Hematopoietic multipotent progenitor cell treated with erythropoietin and hydrocortisone succinate and interleukin-3 and kit ligand, for 6 days (in vitro differentiated cells): ENCODE results near the gene GYPC.
"Not testable (repeated sequence)": the region's sequence is repeated elsewhere in the genome, so short reads cannot be mapped to it uniquely, and the experiment has no call there.

ENCODE experiments used
- DNase-seq: peaks from one replicate; pipeline ENCODE4 v3.0.0-alpha.2; 2015

Gene GYPC, protein sequence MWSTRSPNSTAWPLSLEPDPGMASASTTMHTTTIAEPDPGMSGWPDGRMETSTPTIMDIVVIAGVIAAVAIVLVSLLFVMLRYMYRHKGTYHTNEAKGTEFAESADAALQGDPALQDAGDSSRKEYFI

DNA sequence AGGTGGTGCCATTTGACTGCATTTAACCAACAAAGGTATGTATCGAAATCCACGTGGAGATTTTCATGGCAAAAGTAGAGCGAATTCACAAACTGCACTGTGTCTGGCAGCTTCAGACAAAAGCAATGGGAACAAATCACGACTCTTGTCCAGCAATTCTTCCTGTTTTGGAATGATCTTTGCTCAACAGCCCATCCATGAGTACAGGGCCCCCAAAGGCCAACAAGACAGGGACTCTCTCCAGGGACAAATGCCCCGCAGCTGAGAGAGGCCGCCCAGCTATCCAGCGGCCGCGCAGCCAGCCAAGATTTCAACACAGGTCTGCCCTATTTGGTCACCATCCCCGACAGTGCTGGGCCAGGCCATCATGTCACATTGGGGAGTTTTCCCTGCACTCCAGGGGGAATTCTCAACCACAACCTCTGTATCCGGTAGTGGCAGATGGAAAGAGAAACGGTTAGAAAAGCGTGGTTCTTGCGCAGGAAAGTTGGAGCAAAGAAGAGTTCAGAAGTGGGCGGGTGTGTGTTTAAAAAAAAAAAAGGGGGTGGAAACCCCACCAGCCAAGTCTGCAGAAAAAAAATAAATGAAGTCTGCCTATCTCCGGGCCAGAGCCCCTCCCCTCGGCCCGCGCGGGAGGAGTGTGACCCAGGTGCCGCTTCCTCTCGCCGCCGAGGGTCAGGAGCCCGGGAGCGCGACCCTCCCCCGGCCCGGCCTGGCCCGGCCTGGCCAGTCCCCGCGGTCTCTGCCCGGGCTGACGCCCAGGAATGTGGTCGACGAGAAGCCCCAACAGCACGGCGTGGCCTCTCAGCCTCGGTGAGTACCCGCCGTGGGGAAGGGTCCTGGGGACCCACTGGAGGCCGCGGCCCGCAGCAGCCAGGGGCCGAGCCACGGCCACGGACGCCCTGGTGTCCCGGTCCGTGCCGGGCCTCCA is at the start of gene GYPC:
TSS of gene GYPC (plus strand) at position 659 of the 931 bp plus-strand sequence. CDS start at position 765, 106 bp downstream.
- DNase-seq: peak; percentile 92

DNA sequence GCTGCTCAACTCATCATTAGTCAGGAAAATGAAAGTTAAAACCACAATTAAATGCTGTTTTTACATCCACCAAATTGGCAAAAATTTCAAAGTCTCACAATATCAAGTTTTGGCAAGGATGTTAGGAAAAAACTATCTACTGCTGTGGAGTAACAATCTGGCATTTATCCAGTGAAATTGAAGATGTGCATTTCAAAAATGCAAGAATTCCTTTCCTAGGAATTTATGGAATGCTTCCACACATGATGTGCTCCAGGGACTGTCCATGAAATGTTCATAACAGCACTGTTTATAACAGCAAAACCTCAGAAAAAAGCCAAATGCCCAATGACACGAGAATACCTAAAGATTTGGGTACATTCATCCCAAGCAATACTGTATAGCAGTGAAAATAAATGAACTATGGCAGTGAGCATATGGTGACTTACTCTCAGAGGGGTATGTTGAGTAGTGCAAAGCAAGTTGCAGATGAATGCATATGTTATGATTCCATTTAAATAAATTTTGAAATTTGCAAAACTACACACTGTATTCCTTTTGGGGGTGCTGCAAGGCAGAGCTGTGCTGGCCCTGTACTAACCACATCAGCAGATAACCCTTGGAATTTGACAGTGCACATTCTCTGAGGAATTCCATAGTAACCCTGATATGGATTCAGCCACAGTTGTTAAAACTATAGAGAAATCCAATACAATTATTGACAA is 41.3 kb upstream of the GYPC start:
- no peak for DNase-seq

DNA sequence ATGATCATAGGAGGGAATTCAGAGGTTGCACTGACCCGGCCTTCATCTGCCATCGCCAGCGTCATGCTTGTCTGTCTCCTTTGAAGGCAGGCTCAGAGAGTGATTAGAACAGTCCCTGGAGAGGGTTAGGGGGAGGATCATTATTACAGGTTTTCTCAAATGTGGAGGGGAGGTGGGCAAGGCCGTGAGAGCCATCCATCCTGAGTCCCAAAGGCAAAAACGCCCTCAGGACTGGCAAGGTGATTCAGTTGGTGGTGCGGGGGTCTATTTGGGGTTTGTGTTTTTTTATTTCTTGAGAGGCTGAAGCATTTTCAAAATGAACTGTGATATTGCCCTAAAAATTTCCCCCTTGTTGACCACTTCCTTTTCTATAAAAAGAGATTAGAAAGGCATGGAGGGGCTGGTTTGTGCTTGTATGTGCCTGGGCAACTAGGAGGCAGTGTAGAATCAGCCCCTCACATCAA is 39.3 kb upstream of the GYPC start:
- DNase-seq: no peak

DNA sequence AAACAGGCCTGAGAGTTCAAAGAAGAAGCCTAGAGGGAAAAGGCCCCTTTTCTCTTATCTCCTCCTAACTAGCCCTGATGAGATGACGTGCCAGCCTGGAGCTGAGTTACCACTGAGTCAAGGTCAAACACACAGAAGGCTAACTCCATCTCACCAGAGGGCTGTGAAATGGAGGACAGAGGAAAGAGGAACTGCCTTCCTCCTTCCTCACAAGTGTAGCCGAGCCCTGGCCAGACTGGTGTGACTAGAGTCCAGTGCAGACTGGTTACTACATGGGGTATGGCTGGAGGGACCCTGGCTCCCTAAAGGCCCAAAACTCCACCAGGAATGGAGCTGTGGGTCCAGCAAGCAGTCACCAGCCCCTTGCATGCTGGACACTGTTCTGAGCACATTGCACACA is 35.7 kb upstream of the GYPC start:
- no peak for DNase-seq

DNA sequence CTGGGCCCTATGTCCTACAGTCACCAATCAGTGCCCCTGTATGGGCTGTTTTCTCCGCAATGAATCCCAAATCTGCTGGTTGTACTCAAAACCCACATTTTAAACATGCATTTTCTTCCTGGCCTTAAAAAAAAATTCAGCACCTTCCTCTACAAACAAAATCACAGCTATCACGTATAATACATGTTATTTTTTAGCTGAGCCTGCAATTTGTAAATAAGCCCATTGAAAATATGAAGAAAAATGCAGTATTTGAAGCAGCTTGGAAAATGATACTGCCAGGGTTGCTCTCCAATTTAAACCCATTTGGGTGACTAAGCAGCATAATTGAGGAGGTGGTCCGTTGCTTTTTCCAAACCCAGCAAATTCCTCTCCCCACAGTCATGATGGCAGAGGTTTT is 33.0 kb upstream of the GYPC start:
- no peak for DNase-seq

DNA sequence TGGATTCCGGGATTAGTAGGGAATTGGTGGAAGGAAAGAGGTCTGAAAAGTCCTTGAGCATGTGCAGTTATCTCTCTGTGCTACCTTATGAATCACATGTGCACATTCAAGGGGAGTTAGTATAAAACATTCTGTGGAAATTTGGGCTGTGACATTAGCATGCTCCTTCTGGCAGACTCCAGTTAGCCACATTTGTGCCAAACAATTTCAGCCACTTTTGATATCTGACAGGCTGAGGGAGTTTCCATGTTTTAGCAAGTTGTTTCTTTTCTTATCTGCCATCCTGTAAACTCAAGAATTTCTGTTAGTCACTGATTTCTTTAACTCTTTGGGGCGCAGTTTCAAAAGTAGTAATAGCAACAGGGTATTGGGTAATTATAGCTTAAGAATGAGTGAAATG is 28.3 kb upstream of the GYPC start:
- DNase-seq: peak; percentile 55

DNA sequence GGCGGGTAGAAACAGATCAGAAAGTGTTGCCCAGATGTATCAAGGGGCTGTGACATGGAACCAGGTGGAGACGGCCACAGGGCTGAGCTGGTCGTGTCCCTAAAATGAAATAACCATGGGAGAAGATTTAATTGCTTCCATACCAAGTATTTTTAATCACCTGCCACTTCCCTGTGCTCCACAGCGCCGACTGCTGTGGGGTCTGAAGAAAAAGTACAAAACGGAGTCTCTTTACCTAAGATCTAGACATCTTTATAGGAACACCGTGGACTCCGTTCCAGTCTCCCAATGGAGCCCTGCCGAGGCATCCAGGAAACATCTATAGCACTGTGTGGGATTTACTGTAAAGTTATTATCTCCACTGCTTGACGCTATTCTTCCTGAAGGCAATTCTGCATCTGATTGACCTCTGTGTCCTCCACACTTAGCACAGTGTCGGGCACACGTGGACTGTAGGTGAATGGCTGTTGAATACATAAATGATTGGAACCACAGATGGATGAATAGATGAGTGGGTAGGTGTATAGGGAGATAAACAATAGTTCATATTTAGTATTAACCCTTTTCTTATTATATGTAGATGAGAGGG is 21.6 kb upstream of the GYPC start:
- peak; percentile 73 for DNase-seq

DNA sequence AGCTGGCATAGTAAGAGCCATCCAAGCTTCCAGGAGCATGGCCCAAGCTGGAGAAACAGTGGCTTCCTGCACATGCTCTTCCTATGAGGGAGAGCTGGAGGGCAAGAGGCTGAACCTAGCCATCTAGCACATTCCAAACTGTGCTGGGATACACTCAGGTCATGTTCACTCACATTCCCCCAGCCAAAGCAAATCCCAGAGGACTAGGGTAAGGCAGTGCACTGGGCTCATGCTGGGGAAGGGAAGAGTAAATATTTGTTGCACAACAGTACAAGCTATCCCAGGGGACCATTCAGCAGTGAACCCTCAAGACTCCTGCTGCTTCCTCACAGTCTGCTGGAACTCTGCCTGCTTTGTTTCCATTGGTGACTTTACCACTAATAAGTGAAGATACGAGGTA is 20.7 kb upstream of the GYPC start:
- no peak for DNase-seq

DNA sequence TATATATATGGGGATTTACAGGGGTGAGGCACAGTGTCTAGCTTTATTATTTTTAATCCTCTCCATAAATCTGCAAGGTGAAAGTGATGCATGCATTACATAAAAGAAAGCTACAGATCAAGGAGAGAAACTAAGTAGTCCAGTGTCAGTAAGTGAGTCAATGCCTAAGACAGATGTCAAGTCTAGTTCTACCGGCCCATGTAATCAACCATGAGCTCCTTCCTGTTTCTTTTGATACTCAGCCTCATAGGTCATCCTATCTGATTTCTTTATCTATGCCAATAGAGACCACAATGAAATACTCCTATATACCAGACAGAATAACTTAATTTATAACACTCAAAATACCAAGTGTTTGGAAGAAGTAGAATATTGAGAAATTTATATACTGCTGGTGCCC is 20.2 kb upstream of the GYPC start:
- DNase-seq: peak; percentile 54

DNA sequence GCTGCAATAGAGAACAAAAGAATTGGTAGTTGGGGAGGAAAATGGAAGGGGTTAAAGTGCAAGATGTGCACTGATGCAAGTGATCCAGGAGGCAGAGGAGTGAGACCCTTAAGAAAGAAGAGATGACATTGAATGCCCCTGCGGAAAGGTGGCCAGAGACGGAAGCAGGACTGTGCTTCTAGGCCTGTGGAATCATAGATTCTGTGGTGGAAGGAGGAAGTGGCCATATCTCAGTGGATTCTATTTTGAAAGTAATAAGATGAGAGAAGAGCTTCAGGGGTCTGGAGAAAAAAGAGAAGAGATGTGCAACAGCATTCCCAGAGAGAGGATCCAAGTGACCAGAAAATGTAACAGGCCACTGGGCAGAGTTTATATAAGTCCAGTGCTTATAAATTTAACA is 18.6 kb upstream of the GYPC start:
- DNase-seq: peak; percentile 41

DNA sequence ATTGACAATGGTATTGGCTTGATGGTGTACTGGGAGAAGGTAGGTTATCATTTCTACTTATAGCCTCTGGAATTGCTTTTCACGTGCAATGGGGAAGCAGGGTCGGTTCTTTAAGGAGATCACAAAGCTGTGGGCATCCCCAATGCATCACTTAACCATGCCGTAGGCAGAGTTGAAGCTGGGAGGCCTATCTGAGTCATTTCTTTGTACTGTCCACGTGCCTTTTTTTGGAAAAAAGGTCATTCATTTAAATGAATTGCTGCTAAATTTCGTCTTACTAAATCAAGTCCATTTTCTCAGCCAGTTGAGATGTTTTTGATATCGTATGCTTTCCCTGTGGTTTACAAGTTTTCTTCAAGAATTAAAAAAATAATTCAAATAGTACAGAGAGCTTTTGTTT is 17.2 kb upstream of the GYPC start:
- no peak for DNase-seq

DNA sequence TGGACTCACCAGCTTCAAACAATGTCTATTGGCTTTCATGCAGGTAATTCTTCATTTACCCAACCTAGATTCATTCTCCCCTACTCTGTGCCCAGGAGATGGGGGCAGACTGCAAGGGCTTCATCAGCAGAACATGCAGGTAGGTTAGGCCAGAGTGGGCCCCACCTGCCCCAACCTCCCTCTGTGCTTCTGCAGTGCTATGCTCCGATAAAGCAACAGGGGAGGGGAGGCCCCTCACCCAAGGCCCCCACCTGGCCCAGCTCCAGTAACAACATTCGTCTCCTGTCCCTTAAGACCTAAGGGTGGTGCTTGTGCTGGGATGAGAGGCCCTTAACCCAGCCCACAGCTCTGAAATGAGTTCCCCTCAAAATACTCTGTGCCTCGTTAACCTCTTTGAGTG is 16.7 kb upstream of the GYPC start:
- no peak for DNase-seq

DNA sequence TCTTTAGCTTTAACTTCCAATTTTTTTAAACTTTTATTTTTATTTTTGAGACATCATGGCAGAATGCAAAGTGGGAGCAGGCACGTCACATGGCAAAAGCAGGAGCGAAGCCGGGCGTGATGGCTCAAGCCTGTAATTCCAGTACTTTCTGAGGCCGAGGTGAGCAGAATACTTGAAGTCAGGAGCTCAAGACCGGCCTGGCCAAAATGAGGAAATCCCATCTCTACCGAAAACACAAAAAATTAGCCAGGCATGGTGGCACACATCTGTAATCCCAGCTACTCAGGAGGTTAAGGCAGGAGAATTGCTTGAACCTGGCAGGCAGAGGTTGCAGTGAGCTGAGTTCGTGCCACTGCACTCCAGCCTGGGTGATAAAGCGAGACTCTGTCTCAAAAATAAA is 14.7 kb upstream of the GYPC start:
- DNase-seq: not testable (repeated sequence)

DNA sequence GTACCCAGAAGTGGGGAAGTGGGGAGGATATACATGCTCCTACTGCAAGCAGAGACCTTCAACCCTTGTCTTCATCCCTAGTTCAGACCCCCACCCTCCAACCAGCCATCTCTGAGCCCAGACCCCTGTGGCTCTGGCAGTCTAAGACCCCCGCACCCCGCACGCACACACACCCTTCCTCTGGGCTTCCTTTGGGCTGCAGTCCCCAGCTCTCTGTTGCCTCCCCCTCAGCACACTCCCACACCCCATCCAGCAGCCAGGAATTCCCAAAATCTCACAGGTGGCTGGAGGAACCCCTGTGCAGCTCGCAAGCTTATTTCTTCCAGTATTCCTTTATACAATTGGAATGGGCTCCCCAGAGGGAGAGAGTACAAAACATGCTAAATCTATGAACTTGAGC is 13.9 kb upstream of the GYPC start:
- DNase-seq: no peak

DNA sequence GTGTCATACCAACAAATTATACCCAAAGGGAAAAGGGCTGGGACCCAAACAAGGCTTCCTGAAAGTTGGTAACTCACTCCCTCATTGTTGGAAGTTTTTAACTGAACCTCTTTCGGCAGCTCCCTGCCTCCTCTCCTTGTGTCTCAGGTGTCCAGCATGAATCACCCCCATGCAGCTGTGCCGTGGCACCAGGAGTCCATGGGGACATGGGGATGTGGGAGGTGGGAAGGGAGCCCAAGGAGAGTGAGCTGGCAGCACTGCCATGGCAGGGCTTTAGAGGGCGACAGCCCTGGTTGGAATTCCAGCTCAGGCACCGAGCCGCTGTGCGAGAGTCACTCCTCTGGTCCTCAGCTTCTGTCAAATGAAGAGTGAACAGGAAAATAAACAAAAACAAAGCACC is 12.5 kb upstream of the GYPC start:
- DNase-seq: no peak

DNA sequence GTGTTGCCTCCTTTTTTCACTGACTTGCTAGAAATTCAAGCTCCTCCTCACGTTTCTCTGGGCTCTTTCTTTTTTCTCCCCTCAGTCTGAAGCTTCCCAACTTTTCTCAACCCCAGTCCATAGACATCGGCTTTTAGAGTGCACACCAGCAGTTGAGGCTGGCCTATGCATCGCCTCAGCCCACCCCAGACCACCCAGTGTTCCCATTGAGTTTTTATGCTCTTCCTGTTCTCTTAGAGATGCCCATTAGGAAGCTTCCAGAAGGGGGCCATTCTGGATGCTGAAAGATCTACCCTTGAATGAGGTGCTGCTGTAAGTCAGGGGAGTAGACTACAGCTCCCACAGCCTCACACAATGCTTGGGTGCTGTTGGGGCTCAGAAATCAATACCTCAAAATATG is 12.0 kb upstream of the GYPC start:
- DNase-seq: no peak

DNA sequence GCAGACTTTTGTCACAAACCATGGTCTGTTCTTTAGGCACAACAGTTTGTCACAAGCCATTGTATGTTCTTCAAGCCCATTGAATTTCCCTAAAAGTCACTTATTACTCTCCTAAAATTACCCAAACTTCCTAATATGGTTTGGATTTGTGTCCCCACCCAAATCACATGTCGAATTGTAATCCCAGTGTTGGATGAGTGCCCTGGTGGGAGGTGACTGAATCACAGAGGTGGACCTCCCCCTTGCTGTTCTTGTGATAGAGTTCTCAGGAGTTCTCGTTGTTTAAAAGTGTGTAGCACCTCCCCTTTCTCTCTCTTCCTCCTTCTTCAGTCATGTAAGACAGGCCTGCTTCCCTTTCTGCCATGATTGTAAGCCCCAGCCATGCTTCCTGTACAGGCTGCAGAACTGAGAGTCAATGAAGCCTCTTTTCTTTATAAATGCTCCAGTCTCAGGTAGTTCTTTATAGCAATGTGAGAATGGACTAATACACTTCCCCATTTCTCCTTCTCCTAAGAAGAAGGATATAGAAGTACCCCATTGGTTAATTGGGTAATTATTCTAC is 11.2 kb upstream of the GYPC start:
- peak; percentile 84 for DNase-seq

DNA sequence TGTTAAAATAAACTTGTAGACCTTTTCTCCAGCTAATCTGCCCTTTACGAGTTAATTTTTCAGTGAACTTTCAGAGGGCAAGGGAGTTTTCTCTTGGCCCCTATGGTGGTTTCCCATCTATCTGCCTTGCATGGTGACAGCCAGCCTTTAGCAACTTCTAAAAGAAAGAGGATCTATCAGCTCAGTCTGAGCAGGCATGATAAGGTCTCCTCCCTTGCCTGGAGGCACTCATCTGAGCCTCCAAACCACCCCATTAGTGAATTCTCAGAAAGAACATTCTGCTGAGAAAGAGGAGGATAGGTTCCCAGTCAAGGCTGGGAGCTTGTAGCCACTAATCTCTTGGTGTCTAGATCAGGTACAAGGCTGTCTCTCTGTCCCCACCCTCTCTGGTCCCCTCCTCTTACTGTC is 10.7 kb upstream of the GYPC start:
- DNase-seq: peak; percentile 96

DNA sequence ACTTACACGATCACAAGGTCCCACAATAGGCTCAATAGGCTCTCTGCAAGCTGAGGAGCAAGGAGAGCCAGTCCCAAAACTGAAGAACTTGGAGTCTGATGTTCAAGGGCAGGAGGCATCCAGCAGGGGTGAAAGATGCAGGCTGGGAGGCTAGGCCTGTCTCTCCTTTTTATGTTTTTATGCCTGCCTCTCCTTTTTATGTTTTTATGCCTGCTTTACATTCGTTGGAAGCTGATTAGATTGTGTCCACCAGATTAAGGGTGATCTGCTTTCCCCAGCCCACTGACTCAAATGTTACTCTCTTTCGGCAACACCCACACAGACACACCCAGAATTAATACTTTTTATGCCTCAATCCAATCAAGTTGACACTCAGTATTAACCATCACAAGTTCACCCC is 9.9 kb upstream of the GYPC start:
- peak; percentile 41 for DNase-seq

DNA sequence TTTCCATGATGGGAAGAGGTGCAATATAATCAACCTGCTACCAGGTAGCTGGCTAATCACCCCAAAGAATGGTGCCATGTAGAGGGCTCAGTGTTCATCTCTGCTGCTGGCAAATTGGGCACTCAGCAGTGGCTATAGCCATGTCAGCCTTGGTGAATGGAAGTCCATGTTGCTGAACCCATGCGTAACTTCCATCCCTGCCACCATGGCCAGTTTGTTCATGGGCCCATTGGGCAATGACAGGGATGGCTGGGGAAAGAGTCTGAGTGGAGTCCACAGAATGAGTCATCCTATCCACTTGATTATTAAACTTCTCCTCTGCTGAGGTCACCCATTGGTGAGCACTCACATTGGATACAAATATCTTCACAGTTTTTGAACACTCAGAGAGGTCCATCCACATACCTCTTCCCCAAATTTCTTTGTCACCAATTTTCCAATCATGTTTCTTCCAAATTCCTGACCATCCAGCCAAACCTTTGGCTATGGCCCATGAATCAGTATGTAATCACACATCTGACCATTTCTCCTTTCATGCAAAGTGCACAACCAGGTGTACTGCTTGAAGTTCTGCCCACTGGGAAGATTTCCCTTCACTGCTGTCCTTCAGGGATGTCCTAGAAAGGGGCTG is 8.1 kb upstream of the GYPC start:
- DNase-seq: not testable (repeated sequence)

DNA sequence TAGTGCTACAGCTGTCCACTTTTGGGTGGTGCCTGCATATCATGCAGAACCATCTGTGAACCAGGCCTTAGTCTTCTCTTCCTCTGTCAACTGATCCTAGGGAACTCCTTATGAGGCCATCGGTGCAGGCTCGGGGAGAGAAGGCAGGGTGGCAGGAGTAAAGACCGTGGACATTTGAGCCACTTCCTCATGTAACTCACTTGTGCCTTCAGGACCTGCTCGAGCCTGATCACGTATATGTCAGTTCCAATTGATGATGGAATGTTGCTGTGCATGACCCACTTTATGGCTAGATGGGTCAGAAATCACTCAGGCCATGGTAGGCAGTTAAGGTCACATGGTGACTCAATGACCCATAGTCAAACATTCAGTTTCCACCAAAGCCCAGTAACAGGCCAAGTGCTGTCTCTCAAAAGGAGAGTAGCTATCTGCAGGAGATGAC is 7.6 kb upstream of the GYPC start:
- not testable (repeated sequence) for DNase-seq

DNA sequence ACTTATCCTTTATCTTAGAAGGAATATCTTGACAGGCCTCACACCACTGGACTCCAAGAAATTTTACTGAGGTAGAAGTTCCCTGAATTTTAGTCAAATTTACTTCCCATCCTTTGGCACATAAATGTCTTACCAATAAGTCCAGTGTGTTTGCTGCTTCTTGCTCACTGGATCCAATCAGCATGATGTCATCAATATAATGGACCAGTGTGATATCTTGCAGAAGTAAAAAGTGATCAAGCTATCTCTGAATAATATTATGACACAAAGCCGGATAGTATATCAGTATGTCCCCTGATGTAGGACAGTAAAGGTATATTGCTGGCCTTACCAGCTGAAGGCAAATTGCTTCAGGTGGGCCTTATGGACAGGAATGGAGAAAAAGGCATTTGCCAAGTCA is 6.9 kb upstream of the GYPC start:
- DNase-seq: no peak

DNA sequence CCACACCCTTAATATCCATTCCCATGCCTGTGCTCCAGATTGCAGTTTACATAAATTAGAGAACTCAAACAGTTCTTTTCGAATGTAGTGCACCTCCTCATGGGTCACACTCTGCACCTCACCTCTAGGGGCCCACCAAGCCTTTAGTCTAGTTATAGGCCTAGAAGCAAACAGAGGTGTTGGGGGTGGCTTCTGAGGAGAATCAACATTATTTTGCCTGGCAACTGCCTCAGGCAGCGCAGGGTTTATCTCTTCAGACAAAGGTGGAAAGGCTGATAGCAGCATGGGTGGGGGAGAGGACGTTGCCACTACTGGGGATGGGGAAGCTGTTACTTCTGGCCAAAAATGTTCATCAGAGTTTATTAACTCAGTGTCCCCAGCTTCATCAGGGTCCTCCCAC is 5.0 kb upstream of the GYPC start:
- peak; percentile 80 for DNase-seq
